Measurements from ENCODE around the gene CBR3. TPM values are rescaled to one million over a fixed set of nuclear protein-coding genes. Genes with fewer than 3 reads are reported as not detected.

The CBR3 gene
- total RNA-seq, 4 donors from 2014 or later = 22.8 to 53.0 (median 42.1) TPM

DNA sequence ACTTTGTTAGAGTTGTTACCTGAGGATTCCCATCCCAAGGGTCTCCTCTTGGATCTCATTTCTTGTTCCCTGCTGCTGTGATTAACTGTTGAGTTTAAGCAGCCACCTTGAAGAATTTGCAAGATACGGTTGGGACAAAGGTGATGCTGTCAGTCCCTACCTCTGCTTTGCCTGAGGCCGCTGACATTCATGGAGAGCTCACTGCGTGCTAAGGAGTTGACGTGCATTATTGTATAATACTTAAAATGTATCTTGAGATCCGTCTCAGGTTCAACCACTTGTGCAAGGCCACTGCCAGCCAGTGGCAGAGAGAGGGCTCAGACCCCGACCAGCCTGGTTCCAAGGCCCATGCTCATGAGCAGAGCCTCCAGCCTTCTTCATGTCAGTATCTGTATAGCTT is 35.9 kb downstream of the CBR3 start:
- TF ChIP-seq EP300 (IDR thresholded peaks at IDR 0.05) = no peak
- TF ChIP-seq CTCF (IDR thresholded peaks at IDR 0.05) = no peak
- no peak for TF ChIP-seq POLR2A (IDR thresholded peaks at IDR 0.05)
- Histone ChIP-seq H3K27me3 (no peaks in the 10 kb centered on the region), H3K4me1 (no peaks in the 10 kb centered on the region), H3K36me3 (peaks cover 0 to 47% (median 0%) of the 10 kb centered on the region in 3 donors), H3K9me3 (no peaks in the 10 kb centered on the region), H3K27ac (no peak overlapping the region), H3K4me3 (no peak overlapping the region)
- no peak for DNase-seq (ENCODE audit: low spot score in 2 of 2)
- WGBS, 2 donors = 96 to 97% methylated on average over 6 of the region's 6 CpGs

DNA sequence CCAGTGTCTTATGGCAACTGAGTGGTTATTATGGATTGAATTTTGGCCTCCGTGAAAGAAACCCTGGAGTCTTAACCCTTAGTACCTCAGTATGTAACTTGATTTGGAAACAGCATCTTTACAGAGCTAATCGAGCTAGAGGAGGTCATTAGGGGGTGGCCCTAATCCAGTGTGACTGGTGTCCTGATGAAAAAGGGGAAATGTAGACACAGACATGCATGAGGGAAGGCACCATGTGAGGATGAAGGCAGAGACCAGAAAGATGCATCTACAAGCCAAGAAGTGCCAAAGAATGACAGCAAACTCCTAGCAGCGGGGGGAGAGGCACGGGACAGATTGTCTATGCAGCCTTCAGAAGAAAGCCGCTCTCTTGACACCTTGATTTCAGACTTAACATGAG is 36.5 kb downstream of the CBR3 start:
- Histone ChIP-seq H3K36me3 (peaks cover 0 to 42% (median 0%) of the 10 kb centered on the region in 3 donors), H3K9me3 (no peaks in the 10 kb centered on the region), H3K4me1 (no peaks in the 10 kb centered on the region), H3K27me3 (no peaks in the 10 kb centered on the region), H3K4me3 (no peak overlapping the region), H3K27ac (no peak overlapping the region)
- WGBS, 2 donors = 82 to 83% methylated on average over 5 of the region's 5 CpGs
- TF ChIP-seq EP300 (IDR thresholded peaks at IDR 0.05) (no peak), CTCF (IDR thresholded peaks at IDR 0.05) (no peak), POLR2A (IDR thresholded peaks at IDR 0.05) (no peak)
- no peak for DNase-seq (ENCODE audit: low spot score in 2 of 2)

GRCh38 chr21:36171741-36172331 is 37.0 kb downstream of the CBR3 start:
- no peak overlapping the region for H3K27ac ChIP-seq
- H3K27me3 ChIP-seq = no peaks in the 10 kb centered on the region
- WGBS, 2 donors = 59 to 61% methylated on average over 9 of the region's 9 CpGs
- no peak for DNase-seq (ENCODE audit: low spot score in 2 of 2)
- no peaks in the 10 kb centered on the region for H3K9me3 ChIP-seq
- no peaks in the 10 kb centered on the region for H3K4me1 ChIP-seq
- no peak overlapping the region for H3K4me3 ChIP-seq
- H3K36me3 ChIP-seq = peaks cover 0 to 38% (median 0%) of the 10 kb centered on the region in 3 donors
- TF ChIP-seq POLR2A (IDR thresholded peaks at IDR 0.05) = no peak
- no peak for TF ChIP-seq EP300 (IDR thresholded peaks at IDR 0.05)
- TF ChIP-seq CTCF (IDR thresholded peaks at IDR 0.05) = no peak

DNA sequence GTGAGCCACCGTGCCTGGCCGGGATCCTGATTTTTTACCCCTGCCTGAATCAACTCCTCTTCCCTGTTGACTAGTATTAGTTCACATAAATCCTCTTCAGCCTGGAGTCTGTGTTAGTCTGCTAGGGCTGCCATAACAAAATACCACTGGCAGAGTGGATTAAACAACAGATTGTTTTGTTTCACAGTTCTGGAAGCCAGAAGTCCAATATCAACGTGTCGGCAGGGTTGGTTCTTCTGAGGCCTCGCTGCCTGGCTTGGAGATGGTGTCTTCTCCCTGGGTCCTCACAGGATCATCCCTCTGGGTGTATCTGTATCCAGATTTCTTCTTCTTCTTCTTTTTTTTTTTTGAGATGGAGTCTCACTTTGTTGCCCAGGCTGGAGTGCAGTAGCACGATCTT is 39.9 kb downstream of the CBR3 start:
- DNase-seq (ENCODE audit: low spot score in 2 of 2) = no peak
- peaks cover 0 to 28% (median 0%) of the 10 kb centered on the region in 3 donors for H3K36me3 ChIP-seq
- no peaks in the 10 kb centered on the region for H3K9me3 ChIP-seq
- H3K4me3 ChIP-seq = no peak overlapping the region
- TF ChIP-seq POLR2A (IDR thresholded peaks at IDR 0.05) (no peak), CTCF (IDR thresholded peaks at IDR 0.05) (no peak), EP300 (IDR thresholded peaks at IDR 0.05) (no peak)
- H3K4me1 ChIP-seq = no peaks in the 10 kb centered on the region
- 93 to 97% methylated on average over 6 of the region's 6 CpGs for WGBS, 2 donors
- H3K27me3 ChIP-seq = no peaks in the 10 kb centered on the region
- H3K27ac ChIP-seq = no peak overlapping the region

DNA sequence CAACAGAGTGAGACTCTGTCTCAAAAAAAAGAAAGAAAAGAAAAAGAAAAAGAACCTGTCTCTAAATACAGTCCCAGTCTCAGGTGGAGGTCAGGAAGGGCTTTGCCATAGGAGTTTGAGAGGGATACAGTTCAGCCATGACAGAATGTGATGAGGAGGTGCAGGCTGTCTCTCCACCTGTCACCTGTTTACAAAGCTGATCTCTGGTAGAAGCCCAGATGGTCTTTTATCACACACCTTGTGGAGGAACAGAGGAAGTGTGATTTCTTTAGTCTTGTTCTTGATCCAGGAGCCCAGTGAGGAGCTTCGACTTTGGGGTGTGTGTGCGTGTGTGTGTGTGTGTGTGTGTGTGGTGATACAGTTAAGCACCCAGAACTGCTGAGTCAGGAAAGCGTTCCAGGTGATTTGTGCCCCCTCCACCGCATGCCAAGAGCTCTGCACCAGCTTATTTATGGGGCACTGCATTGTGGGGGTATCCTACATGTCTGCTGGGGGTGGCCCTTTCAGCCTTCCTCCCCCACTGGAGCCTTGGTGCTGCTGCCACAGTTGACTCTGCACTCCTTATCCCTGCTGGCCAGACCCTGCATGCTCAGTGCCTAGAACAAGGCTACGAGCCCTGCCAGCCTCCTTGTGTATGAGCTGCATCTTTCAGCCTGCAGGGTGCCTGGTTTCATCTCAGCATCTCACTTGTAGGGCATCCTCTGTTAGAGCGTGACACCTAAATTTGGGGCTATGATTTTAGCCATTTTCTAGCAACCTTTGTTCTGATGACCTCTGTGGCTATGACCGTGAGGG is 41.1 kb downstream of the CBR3 start:
- no peaks in the 10 kb centered on the region for H3K9me3 ChIP-seq
- TF ChIP-seq POLR2A (IDR thresholded peaks at IDR 0.05) (no peak), EP300 (IDR thresholded peaks at IDR 0.05) (no peak), CTCF (IDR thresholded peaks at IDR 0.05) (no peak)
- no peak overlapping the region for H3K27ac ChIP-seq
- no peak overlapping the region for H3K4me3 ChIP-seq
- 78 to 80% methylated on average over 7 of the region's 7 CpGs for WGBS, 2 donors
- no peaks in the 10 kb centered on the region for H3K4me1 ChIP-seq
- peaks cover 0 to 21% (median 0%) of the 10 kb centered on the region in 3 donors for H3K36me3 ChIP-seq
- H3K27me3 ChIP-seq = no peaks in the 10 kb centered on the region
- no peak for DNase-seq (ENCODE audit: low spot score in 2 of 2)
